Peyer's patch (tissue), 4 donors: ENCODE measurements around the gene LRRFIP1.

ENCODE experiments used
- CTCF ChIP-seq, 6 experiments: fragments of 450-650 bp in 4 of 6; fragments of 200-600 bp in 2 of 6; sonication (generic) in 1 of 6; IDR thresholded peaks; one replicate each; pipeline ENCODE4 v1.5.1; 2017 to 2019; ENCODE audit warnings: antibody characterized with exemption in 6 of 6, mild to moderate bottlenecking in 3 of 6, moderate library complexity in 1 of 6
- POLR2A ChIP-seq, 2 donors: fragments of 450-650 bp; IDR thresholded peaks; one replicate each; pipeline ENCODE4 v1.5.1; 2017; ENCODE audit warnings: antibody characterized with exemption in 2 of 2, mild to moderate bottlenecking in 2 of 2, moderate library complexity in 2 of 2

DNA sequence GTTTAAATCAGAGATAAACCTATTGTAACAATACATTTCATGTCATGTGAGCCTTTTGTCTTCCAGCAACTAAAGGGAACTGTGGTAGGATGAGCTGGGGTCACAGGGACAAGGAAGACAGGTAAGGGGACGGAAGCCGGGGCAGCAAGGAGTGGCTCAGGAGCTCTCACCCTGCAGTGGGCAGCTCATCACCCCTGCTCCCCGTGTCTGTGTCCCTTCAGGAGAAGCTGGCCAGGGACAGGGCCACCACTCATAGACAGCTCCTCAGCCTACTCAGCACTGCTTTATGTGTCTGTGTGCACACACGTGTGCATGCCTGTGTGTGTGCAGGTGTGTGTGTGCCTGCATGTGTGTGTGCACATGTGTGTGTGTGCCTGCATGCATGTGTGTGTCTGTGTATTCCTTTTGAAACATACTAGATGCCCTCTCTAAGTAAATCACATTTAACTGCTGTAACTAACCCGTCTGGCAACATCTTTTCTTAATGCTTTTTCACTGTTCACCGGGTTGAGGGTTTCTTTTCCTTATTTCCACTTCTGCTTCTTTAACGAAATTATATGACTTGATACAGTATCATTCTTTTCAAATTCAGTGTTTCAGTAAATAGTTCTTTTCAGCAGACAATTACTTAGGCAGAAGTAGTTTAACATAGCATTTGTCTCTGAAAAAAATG lies 44.2 kb downstream of the LRRFIP1 start:
- TF ChIP-seq POLR2A (IDR thresholded peaks at IDR 0.05), result no peak
- no peak for TF ChIP-seq CTCF (IDR thresholded peaks at IDR 0.05)
